SK-N-MC (cell line): ENCODE results near the gene FNDC3A.

ENCODE experiments used
- EZH2 ChIP-seq: fragments of 200-600 bp; sonication (generic); IDR thresholded peaks from one replicate; pipeline ENCODE4 v1.6.1; 2017; ENCODE audit warnings: antibody characterized with exemption
- FOXP2 ChIP-seq: optimal IDR thresholded peaks from 2 replicates; pipeline ENCODE3; 2011; ENCODE audit warnings: mild to moderate bottlenecking, moderate library complexity; ENCODE audit not compliant: insufficient read depth; ENCODE audit errors: extremely low read length, control extremely low read depth
- POLR2AphosphoS5 ChIP-seq: IDR thresholded peaks from 2 replicates; pipeline ENCODE4 v1.6.1; 2012; ENCODE audit warnings: mild to moderate bottlenecking, low read depth, low read length, borderline replicate concordance

- no peak for TF ChIP-seq POLR2AphosphoS5
- no peak for TF ChIP-seq EZH2
- no peak for TF ChIP-seq FOXP2
These were observed 29.5 kb upstream of the FNDC3A start for GRCh38 chr13:48946163-48946562.
